ENCODE measurements around the gene R3HDM2. TPM values are rescaled to one million over a fixed set of nuclear protein-coding genes. Genes with fewer than 3 reads are reported as not detected.
A peak's percentile ranks its signal among the peaks of the same experiment; 100 is the strongest.

Gene R3HDM2
- total RNA-seq, 1 experiment from 2014 or later, result 34.7 TPM

DNA sequence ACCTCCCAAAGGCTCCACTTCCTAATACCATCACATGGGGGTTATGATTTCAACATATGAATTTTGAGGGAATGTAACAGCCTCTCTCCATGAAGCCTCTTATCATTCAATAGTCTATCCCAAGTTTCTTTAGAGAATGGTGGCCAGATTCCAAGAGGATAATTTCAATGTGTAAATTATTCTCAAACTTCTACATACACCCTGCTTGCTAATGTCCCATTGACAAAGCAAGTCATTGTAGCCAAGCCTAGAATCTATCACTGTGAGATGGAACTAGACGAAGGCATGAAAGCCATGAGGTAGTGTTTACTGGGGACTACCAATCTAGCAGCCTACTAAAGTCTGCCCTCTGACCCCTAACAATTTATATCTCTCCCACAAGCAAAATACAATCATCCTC lies 7.6 kb upstream of the R3HDM2 start:
- DNase-seq (ENCODE audit: low spot score), result no peak
- TF ChIP-seq SMAD3 (CRISPR knock-in tag; IDR thresholded peaks at IDR 0.05; ENCODE audit: borderline replicate concordance), result no peak
- TF ChIP-seq FOXJ3 (CRISPR knock-in tag; IDR thresholded peaks at IDR 0.05; ENCODE audit: borderline replicate concordance), result no peak
- TF ChIP-seq, protein P1, sequence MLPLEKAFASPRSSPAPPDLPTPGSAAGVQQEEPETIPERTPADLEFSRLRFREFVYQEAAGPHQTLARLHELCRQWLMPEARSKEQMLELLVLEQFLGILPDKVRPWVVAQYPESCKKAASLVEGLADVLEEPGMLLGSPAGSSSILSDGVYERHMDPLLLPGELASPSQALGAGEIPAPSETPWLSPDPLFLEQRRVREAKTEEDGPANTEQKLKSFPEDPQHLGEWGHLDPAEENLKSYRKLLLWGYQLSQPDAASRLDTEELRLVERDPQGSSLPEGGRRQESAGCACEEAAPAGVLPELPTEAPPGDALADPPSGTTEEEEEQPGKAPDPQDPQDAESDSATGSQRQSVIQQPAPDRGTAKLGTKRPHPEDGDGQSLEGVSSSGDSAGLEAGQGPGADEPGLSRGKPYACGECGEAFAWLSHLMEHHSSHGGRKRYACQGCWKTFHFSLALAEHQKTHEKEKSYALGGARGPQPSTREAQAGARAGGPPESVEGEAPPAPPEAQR (CRISPR knock-in tag; IDR thresholded peaks at IDR 0.05), result no peak
- TF ChIP-seq OVOL2 (CRISPR knock-in tag; IDR thresholded peaks at IDR 0.05; ENCODE audit: borderline replicate concordance), result no peak
- no peak for TF ChIP-seq NFYB (CRISPR knock-in tag; conservative IDR thresholded peaks at IDR 0.05; ENCODE audit: low read depth)
- TF ChIP-seq, protein P2, sequence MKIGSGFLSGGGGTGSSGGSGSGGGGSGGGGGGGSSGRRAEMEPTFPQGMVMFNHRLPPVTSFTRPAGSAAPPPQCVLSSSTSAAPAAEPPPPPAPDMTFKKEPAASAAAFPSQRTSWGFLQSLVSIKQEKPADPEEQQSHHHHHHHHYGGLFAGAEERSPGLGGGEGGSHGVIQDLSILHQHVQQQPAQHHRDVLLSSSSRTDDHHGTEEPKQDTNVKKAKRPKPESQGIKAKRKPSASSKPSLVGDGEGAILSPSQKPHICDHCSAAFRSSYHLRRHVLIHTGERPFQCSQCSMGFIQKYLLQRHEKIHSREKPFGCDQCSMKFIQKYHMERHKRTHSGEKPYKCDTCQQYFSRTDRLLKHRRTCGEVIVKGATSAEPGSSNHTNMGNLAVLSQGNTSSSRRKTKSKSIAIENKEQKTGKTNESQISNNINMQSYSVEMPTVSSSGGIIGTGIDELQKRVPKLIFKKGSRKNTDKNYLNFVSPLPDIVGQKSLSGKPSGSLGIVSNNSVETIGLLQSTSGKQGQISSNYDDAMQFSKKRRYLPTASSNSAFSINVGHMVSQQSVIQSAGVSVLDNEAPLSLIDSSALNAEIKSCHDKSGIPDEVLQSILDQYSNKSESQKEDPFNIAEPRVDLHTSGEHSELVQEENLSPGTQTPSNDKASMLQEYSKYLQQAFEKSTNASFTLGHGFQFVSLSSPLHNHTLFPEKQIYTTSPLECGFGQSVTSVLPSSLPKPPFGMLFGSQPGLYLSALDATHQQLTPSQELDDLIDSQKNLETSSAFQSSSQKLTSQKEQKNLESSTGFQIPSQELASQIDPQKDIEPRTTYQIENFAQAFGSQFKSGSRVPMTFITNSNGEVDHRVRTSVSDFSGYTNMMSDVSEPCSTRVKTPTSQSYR (CRISPR knock-in tag; IDR thresholded peaks at IDR 0.05), result no peak
- TF ChIP-seq ZNF232 (CRISPR knock-in tag; IDR thresholded peaks at IDR 0.05), result no peak
- TF ChIP-seq, protein P3, sequence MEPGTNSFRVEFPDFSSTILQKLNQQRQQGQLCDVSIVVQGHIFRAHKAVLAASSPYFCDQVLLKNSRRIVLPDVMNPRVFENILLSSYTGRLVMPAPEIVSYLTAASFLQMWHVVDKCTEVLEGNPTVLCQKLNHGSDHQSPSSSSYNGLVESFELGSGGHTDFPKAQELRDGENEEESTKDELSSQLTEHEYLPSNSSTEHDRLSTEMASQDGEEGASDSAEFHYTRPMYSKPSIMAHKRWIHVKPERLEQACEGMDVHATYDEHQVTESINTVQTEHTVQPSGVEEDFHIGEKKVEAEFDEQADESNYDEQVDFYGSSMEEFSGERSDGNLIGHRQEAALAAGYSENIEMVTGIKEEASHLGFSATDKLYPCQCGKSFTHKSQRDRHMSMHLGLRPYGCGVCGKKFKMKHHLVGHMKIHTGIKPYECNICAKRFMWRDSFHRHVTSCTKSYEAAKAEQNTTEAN (CRISPR knock-in tag; IDR thresholded peaks at IDR 0.05), result no peak
- Mint-ChIP-seq H3K27me3 (ENCODE audit: low read depth) (peaks cover 9% of the 10 kb centered on the region), H3K9me3 (peaks cover 12% of the 10 kb centered on the region), H3K27ac (no peak overlapping the region), H3K4me3 (no peak overlapping the region), H3K4me1 (no peaks in the 10 kb centered on the region; the same call in none of the 2 replicates), H3K36me3 (peaks cover 10% of the 10 kb centered on the region)
- no peak for ATAC-seq
- ChIA-PET CTCF (no interaction called here), POLR2A (no interaction called here)

DNA sequence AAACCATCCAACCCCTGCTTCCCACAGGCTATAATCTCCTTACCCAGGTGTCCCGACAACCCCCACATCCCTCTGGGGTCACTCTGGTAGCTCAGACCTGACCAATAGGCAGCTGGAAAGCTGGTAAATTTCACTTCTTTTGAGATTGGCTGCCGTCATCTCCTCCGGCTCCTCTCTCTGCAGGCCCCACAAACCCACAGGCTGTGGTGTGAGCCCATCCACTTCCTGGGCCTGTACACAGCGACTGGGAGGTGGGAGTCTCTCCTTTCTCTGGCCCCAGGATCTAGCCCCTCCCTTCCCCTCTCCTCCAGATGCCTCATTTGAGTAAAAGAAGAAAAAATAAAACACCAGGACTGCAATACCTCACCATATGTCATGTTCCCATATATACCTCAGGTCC lies 4.5 kb upstream of the R3HDM2 start:
- no peaks in the 10 kb centered on the region for H3K9me3 Mint-ChIP-seq
- no peaks in the 10 kb centered on the region for H3K36me3 Mint-ChIP-seq
- no peak overlapping the region for H3K4me3 Mint-ChIP-seq
- ChIA-PET POLR2A (interaction anchor here (0.7 to 2.0 kb wide), 2 partner anchors 20 to 400 kb away, joined by 4 to 7 read pairs; partner anchors contain the start of gene INHBE), CTCF (interaction anchor here (0.8 to 4.1 kb wide), 5 partner anchors 10 to 192 kb away, joined by 3 to 18 read pairs (median 7); partner anchors contain the start of genes GLI1 and INHBE)
- ATAC-seq (no peak), DNase-seq (ENCODE audit: low spot score) (no peak)
- no peaks in the 10 kb centered on the region; the same call in 1 of the 2 replicates for H3K27me3 Mint-ChIP-seq (ENCODE audit: low read depth)
- H3K27ac Mint-ChIP-seq, result no peak overlapping the region
- no peak for TF ChIP-seq ZNF121 (CRISPR knock-in tag; IDR thresholded peaks at IDR 0.05)
- peaks cover 9% of the 10 kb centered on the region for H3K4me1 Mint-ChIP-seq

DNA sequence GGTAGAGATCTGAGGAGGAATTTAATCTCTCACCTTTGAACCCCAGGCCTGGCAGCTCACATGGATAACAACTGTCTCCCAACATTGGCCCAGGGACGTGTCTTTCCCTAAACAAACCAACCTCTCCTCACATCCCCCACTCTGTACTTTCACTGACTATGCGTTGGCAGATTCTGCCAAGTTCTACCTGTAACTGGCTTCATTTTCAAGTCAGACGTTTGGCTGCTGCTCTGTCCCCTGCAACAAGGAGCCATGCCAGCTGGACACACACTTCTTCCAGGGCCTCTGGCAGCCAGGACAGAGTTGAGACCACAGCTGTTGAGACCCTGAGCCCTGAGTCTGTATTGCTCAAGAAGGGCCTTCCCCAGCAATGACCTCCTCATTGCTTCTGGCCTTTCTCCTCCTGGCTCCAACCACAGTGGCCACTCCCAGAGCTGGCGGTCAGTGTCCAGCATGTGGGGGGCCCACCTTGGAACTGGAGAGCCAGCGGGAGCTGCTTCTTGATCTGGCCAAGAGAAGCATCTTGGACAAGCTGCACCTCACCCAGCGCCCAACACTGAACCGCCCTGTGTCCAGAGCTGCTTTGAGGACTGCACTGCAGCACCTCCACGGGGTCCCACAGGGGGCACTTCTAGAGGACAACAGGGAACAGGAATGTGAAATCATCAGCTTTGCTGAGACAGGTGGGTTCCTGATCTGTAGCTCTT lies 3.8 kb upstream of the R3HDM2 start, which contains the start of gene INHBC:
TSS of gene INHBC (plus strand) at position 268 of the 707 bp plus-strand sequence. CDS start at position 371, 103 bp downstream.
- CTCF ChIA-PET, result interaction anchor here (0.8 to 4.1 kb wide), 5 partner anchors 10 to 192 kb away, joined by 3 to 18 read pairs (median 7); partner anchors contain the start of genes GLI1 and INHBE
- H3K9me3 Mint-ChIP-seq, result no peaks in the 10 kb centered on the region
- H3K27ac Mint-ChIP-seq, result no peak within 1 kb of the TSS
- peak; percentile 14 for DNase-seq (ENCODE audit: low spot score)
- H3K36me3 Mint-ChIP-seq, result no peaks in the 10 kb centered on the region
- H3K4me3 Mint-ChIP-seq, result no peak within 1 kb of the TSS
- peaks cover 14% of the 10 kb centered on the region for H3K4me1 Mint-ChIP-seq
- POLR2A ChIA-PET, result interaction anchor here (2.0 kb wide), 1 partner anchor 20 kb away, joined by 7 read pairs; the partner anchor contains the start of gene INHBE
- no peak for ATAC-seq
- no peaks in the 10 kb centered on the region; the same call in 1 of the 2 replicates for H3K27me3 Mint-ChIP-seq (ENCODE audit: low read depth)
- TF ChIP-seq MYBL2 (CRISPR knock-in tag; IDR thresholded peaks at IDR 0.05) (no peak), TP53 (CRISPR knock-in tag; IDR thresholded peaks at IDR 0.05) (no peak), MXD4 (CRISPR knock-in tag; IDR thresholded peaks at IDR 0.05; ENCODE audit: borderline replicate concordance) (no peak), ZNF671 (CRISPR knock-in tag; IDR thresholded peaks at IDR 0.05) (no peak), NR1H2 (CRISPR knock-in tag; IDR thresholded peaks at IDR 0.05) (no peak), ZNF263 (CRISPR knock-in tag; IDR thresholded peaks at IDR 0.05; ENCODE audit: low read depth) (no peak), ELF4 (CRISPR knock-in tag; IDR thresholded peaks at IDR 0.05; ENCODE audit: low read depth) (no peak), CREB1 (CRISPR knock-in tag; IDR thresholded peaks at IDR 0.05) (no peak)
- TF ChIP-seq, protein P4, sequence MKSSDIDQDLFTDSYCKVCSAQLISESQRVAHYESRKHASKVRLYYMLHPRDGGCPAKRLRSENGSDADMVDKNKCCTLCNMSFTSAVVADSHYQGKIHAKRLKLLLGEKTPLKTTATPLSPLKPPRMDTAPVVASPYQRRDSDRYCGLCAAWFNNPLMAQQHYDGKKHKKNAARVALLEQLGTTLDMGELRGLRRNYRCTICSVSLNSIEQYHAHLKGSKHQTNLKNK (CRISPR knock-in tag; IDR thresholded peaks at IDR 0.05), result no peak
- TF ChIP-seq, protein P5, sequence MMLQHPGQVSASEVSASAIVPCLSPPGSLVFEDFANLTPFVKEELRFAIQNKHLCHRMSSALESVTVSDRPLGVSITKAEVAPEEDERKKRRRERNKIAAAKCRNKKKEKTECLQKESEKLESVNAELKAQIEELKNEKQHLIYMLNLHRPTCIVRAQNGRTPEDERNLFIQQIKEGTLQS (CRISPR knock-in tag; conservative IDR thresholded peaks at IDR 0.05), result no peak
- TF ChIP-seq, protein P6, sequence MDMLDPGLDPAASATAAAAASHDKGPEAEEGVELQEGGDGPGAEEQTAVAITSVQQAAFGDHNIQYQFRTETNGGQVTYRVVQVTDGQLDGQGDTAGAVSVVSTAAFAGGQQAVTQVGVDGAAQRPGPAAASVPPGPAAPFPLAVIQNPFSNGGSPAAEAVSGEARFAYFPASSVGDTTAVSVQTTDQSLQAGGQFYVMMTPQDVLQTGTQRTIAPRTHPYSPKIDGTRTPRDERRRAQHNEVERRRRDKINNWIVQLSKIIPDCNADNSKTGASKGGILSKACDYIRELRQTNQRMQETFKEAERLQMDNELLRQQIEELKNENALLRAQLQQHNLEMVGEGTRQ (CRISPR knock-in tag; IDR thresholded peaks at IDR 0.05), result no peak
- TF ChIP-seq, protein P1 (CRISPR knock-in tag; IDR thresholded peaks at IDR 0.05), result no peak

All from WTC11 (cell line).